ENCODE results near the gene TUBGCP3. TPM values are rescaled to one million over a fixed set of nuclear protein-coding genes. Genes with fewer than 3 reads are reported as not detected.

Gene TUBGCP3
- total RNA-seq, 1 donor from 2014 or later, result 37.4 TPM

- Mint-ChIP-seq H3K4me3 (no peak overlapping the region), H3K36me3 (no peaks in the 10 kb centered on the region), H3K27me3 (ENCODE audit: low read depth) (no peaks in the 10 kb centered on the region), H3K27ac (no peak overlapping the region), H3K9me3 (peaks cover 18% of the 10 kb centered on the region), H3K4me1 (no peaks in the 10 kb centered on the region)
- TF ChIP-seq, protein P1, sequence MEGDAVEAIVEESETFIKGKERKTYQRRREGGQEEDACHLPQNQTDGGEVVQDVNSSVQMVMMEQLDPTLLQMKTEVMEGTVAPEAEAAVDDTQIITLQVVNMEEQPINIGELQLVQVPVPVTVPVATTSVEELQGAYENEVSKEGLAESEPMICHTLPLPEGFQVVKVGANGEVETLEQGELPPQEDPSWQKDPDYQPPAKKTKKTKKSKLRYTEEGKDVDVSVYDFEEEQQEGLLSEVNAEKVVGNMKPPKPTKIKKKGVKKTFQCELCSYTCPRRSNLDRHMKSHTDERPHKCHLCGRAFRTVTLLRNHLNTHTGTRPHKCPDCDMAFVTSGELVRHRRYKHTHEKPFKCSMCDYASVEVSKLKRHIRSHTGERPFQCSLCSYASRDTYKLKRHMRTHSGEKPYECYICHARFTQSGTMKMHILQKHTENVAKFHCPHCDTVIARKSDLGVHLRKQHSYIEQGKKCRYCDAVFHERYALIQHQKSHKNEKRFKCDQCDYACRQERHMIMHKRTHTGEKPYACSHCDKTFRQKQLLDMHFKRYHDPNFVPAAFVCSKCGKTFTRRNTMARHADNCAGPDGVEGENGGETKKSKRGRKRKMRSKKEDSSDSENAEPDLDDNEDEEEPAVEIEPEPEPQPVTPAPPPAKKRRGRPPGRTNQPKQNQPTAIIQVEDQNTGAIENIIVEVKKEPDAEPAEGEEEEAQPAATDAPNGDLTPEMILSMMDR (IDR thresholded peaks at IDR 0.05; ENCODE audit: unreplicated experiment), result no peak
- DNase-seq (ENCODE audit: low spot score in 2 of 2, unreplicated experiment in 2 of 2), result no peak
These were observed 123.2 kb downstream of the TUBGCP3 start for GRCh38 chr13:112464720-112465119.

DNA sequence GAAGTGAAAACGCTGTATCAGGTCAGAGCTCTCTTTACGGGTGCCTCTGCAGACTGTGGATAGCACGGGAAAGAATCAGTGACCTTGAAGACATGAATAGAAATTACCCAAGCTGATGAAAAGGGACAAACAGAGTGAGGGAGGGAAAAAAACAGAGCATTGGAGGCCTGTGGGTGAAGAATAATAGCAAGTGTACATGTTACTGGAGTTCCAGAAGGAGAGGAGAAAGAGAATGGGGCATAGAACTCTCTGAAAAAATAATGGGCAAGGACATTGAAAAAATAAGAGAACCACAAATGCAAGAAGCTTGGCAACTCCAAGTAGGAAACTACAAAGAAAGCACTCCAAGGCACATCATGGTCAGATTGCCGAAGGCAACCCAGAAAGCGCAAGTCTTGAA lies 125.5 kb downstream of the TUBGCP3 start:
- Mint-ChIP-seq H3K9me3 (peaks cover 31% of the 10 kb centered on the region), H3K4me3 (no peak overlapping the region), H3K27ac (no peak overlapping the region), H3K4me1 (no peaks in the 10 kb centered on the region), H3K27me3 (ENCODE audit: low read depth) (no peaks in the 10 kb centered on the region), H3K36me3 (no peaks in the 10 kb centered on the region)
- DNase-seq (ENCODE audit: low spot score in 2 of 2, unreplicated experiment in 2 of 2), result no peak
- TF ChIP-seq, protein P1 (IDR thresholded peaks at IDR 0.05; ENCODE audit: unreplicated experiment), result no peak

- H3K27me3 Mint-ChIP-seq (ENCODE audit: low read depth), result peaks cover 6% of the 10 kb centered on the region
- H3K4me1 Mint-ChIP-seq, result no peaks in the 10 kb centered on the region
- H3K4me3 Mint-ChIP-seq, result no peak overlapping the region
- TF ChIP-seq, protein P1 (IDR thresholded peaks at IDR 0.05; ENCODE audit: unreplicated experiment), result no peak
- no peaks in the 10 kb centered on the region for H3K36me3 Mint-ChIP-seq
- DNase-seq (ENCODE audit: low spot score in 2 of 2, unreplicated experiment in 2 of 2), result no peak
- H3K27ac Mint-ChIP-seq, result no peak overlapping the region
- peaks cover 30% of the 10 kb centered on the region for H3K9me3 Mint-ChIP-seq
These were observed 130.5 kb downstream of the TUBGCP3 start for GRCh38 chr13:112457485-112457884.

DNA sequence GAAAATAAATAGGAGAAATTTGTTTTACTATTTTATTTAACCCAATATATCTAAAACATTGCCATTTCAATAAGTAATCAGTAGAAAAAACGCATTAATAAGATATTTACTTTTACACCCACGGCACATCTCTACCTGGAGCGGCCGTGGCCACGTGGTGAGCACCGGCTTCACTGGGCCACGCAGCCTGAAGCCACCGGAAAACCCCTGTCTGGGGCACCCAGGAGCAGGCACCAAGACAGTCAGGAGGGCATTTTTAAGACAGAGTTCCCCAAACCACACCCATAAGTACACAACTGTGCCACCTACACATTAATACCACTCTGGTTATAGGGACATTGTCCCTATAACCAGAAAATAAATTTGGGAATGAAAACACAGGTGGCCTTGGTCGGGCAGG lies 130.9 kb downstream of the TUBGCP3 start:
- H3K4me3 Mint-ChIP-seq, result no peak overlapping the region
- peaks cover 6% of the 10 kb centered on the region for H3K27me3 Mint-ChIP-seq (ENCODE audit: low read depth)
- no peak for DNase-seq (ENCODE audit: low spot score in 2 of 2, unreplicated experiment in 2 of 2)
- peaks cover 26% of the 10 kb centered on the region for H3K9me3 Mint-ChIP-seq
- H3K36me3 Mint-ChIP-seq, result no peaks in the 10 kb centered on the region
- TF ChIP-seq, protein P1 (IDR thresholded peaks at IDR 0.05; ENCODE audit: unreplicated experiment), result no peak
- H3K27ac Mint-ChIP-seq, result no peak overlapping the region
- H3K4me1 Mint-ChIP-seq, result no peaks in the 10 kb centered on the region

GRCh38 chr13:112456138-112457056 lies 131.6 kb downstream of the TUBGCP3 start:
- H3K36me3 Mint-ChIP-seq, result no peaks in the 10 kb centered on the region
- H3K27ac Mint-ChIP-seq, result no peak overlapping the region
- TF ChIP-seq, protein P1 (IDR thresholded peaks at IDR 0.05; ENCODE audit: unreplicated experiment), result no peak
- no peak for DNase-seq (ENCODE audit: low spot score in 2 of 2, unreplicated experiment in 2 of 2)
- no peaks in the 10 kb centered on the region for H3K4me1 Mint-ChIP-seq
- peaks cover 24% of the 10 kb centered on the region for H3K9me3 Mint-ChIP-seq
- no peak overlapping the region for H3K4me3 Mint-ChIP-seq
- H3K27me3 Mint-ChIP-seq (ENCODE audit: low read depth), result peaks cover 6% of the 10 kb centered on the region

All from mesothelial cell of epicardium (in vitro differentiated cells).